Naive thymus-derived CD8-positive, alpha-beta T cell (primary cell): ENCODE data around the gene GMEB2. TPM values are rescaled to one million over a fixed set of nuclear protein-coding genes. Genes with fewer than 3 reads are reported as not detected.
A peak's percentile ranks its signal among the peaks of the same experiment; 100 is the strongest.

Experiments
- ATAC-seq, 2 donors: fragments of 150-1000 bp; cut with Tn5 transposase in 1 of 2; sonication (Bioruptor Pico), chemical (Tn5 transposase) in 1 of 2; 1 replicate in 1 of 2; 2 replicates in 1 of 2; pipeline ENCODE4 v1.10.0; 2021; ENCODE audit warnings: mild to moderate bottlenecking in 2 of 2, moderate library complexity in 2 of 2
- POLR2A ChIA-PET: fragments of 350-600 bp; sonication (Branson Sonifier 250); formaldehyde crosslinking; loops from one replicate; lab custom pipeline; 2021; ENCODE audit warnings: antibody characterized with exemption; lab: Charles Lee
- DNase-seq, 10 donors: peaks; one replicate each; pipeline versions ENCODE4 v3.0.0 to v3.0.0-alpha.2; 2020 to 2022
- H3K27ac Mint-ChIP-seq, 10 donors: one replicate each; pipeline ENCODE4 v1.8.0; 2020 to 2022; ENCODE audit warnings: mild to moderate bottlenecking in 10 of 10, mixed read lengths in 10 of 10, moderate library complexity in 4 of 10, inconsistent platforms in 1 of 10
- H3K27me3 Mint-ChIP-seq, 5 donors: one replicate each; pipeline ENCODE4 v1.8.0; 2021 to 2022; ENCODE audit warnings: mixed read lengths in 5 of 5
- H3K36me3 Mint-ChIP-seq, 3 donors: one replicate each; pipeline ENCODE4 v1.8.0; 2020 to 2022; ENCODE audit warnings: mixed read lengths in 3 of 3, mild to moderate bottlenecking in 2 of 3, inconsistent platforms in 1 of 3
- H3K4me1 Mint-ChIP-seq, 4 donors: one replicate each; pipeline ENCODE4 v1.8.0; 2021 to 2022; ENCODE audit warnings: mixed read lengths in 4 of 4
- H3K4me3 Mint-ChIP-seq, 10 donors: one replicate each; pipeline ENCODE4 v1.8.0; 2020 to 2022; ENCODE audit warnings: mild to moderate bottlenecking in 10 of 10, mixed read lengths in 10 of 10, moderate library complexity in 6 of 10, inconsistent platforms in 1 of 10
- H3K9me3 Mint-ChIP-seq, 9 donors: one replicate each; pipeline ENCODE4 v1.8.0; 2020 to 2022; ENCODE audit warnings: mixed read lengths in 9 of 9, mild to moderate bottlenecking in 3 of 9, inconsistent platforms in 1 of 9, moderate library complexity in 1 of 9
- polyA plus RNA-seq, 3 donors: library from polyadenylated mRNA; unstranded; fragments of 300-500 nt; fragmentation: Illumina TruSeq; gene quantifications; one replicate each; pipeline ENCODE4 v1.2.3, GENCODE V29; 2021
- total RNA-seq, 8 experiments: library from RNA in 2 of 8; stranded (reverse) in 2 of 8; gene quantifications; one replicate each; pipeline ENCODE4 v1.2.3 and lab custom pipeline; 2021 to 2026

Gene GMEB2
- total and polyA plus RNA-seq, 5 experiments from 2014 or later: 6.2 to 26.6 (median 16.3) TPM

DNA sequence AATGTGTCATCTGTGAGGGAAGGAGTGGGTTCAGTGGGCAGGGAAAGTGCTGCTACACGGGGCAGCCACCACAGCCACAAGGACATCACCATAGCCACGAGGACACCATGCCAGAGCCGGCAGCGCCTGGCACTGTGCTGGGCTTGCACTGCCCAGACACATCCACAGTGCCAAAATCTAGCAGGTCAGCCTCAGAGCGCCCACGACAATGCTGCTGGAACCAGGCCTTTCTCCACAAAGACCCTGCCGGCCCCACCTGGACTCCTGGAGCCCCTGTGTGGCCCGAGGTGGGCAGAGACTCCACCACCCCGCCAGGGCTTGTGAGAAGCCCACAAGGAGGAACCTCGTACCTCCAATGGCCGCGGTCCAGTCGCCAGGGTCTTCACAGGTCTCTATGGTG is 34.2 kb downstream of the GMEB2 start:
- Mint-ChIP-seq H3K4me3 (no peak overlapping the region), H3K36me3 (peaks cover 10 to 64% (median 31%) of the 10 kb centered on the region in 3 donors), H3K9me3 (no peaks in the 10 kb centered on the region), H3K27me3 (no peaks in the 10 kb centered on the region), H3K27ac (peak overlapping the region in 1 of 10 donors; percentile 43), H3K4me1 (peaks cover 6 to 9% (median 8%) of the 10 kb centered on the region in 4 donors)
- DNase-seq (no peak), ATAC-seq (no peak)
- POLR2A ChIA-PET: interaction anchor here (1.2 kb wide), 1 partner anchor 55 kb away, joined by 4 read pairs; the partner anchor contains the start of gene PTK6

DNA sequence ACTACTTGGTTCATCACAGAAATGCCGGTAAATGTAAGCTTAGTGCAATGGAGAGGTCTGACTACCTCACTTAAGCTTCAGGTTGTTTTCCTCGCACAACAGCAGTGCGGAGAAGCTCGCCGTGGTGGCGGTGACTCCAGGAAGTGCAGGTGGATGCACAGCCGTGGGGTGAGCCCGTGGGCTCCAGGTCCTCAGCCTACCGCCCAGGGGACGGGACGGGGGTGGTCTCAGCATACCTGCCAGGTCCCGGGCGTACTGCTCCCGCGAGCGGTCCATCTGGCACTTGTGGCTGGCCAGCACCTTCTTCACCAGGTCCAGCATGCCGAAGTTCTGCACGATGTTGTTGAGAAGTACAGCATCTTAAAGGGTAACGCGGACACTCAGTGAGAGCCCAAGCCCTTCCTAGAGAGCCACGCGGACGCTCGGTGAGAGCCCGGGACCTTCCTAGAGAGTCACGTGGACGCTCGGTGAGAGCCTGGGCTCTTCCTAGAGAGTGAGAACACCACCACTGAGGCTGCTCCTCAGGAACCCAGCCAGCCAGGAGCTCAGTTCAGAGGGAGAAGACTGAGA is 35.0 kb downstream of the GMEB2 start:
- Mint-ChIP-seq H3K36me3 (peaks cover 10 to 60% (median 27%) of the 10 kb centered on the region in 3 donors), H3K4me1 (peaks cover 11 to 16% (median 14%) of the 10 kb centered on the region in 4 donors), H3K9me3 (no peaks in the 10 kb centered on the region), H3K4me3 (no peak overlapping the region), H3K27me3 (no peaks in the 10 kb centered on the region), H3K27ac (no peak overlapping the region)
- POLR2A ChIA-PET: interaction anchor here (1.1 to 1.2 kb wide), 3 partner anchors 18 to 67 kb away, joined by 3 to 4 read pairs (median 3); partner anchors contain the start of genes HELZ2 and PTK6
- DNase-seq: no peak
- no peak for ATAC-seq

- Mint-ChIP-seq H3K36me3 (peaks cover 10 to 53% (median 27%) of the 10 kb centered on the region in 3 donors), H3K4me1 (peaks cover 11 to 17% (median 15%) of the 10 kb centered on the region in 4 donors)
- ATAC-seq: no peak
Measured at GRCh38 chr20:63591147-63591533, 35.8 kb downstream of the GMEB2 start.

DNA sequence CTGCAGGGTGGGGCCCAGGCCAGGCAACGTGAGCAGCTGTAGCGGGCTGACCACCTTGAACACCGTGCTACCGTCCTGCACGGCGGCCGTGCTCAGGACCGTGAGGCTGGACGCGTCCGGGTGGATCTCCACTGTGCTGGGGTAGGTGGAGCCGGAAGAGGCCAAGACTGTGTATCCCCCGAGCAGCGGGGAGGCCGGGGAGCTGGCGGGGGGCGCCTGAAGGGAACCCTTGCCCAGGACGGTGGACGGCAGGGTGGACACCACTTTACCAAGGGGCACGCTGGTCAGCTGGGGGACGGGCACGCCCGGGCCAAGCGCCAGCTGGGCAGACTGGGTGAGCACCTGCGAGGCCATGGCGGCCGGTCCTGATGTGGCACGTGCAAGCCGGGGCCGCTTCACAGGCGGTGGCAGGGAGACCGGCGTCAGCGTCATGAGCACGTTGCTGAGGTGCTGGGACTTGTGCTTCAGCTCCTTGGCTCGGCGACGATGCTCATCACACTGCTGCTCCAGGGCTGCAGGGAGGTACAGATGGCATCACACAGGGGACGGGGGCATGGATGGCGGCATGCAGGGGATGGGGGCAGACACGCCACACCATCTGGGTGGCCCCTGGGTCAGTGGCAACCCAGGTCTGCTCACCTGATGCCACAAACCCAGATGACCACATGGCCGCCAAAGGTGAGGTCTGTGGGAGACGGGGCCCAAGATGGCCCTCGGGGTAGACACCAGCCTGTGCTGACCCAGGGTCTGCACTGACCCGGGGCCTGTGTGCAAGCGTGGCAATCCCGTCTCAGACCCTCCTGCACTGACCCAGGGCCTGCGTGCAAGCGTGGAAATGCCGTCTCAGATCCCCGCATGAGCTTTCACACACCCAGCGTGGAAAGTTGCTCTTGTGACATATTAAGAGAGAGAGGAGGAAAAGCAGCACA is 36.4 kb downstream of the GMEB2 start:
- peaks cover 13 to 22% (median 19%) of the 10 kb centered on the region in 4 donors for H3K4me1 Mint-ChIP-seq
- H3K27me3 Mint-ChIP-seq: no peaks in the 10 kb centered on the region
- no peaks in the 10 kb centered on the region for H3K9me3 Mint-ChIP-seq
- ATAC-seq (no peak), DNase-seq (peak in 1 of 10 donors; percentile 46)
- H3K27ac Mint-ChIP-seq: no peak overlapping the region
- no peak overlapping the region for H3K4me3 Mint-ChIP-seq
- peaks cover 10 to 52% (median 27%) of the 10 kb centered on the region in 3 donors for H3K36me3 Mint-ChIP-seq
- POLR2A ChIA-PET: interaction anchor here (0.6 to 1.1 kb wide), 2 partner anchors 11 to 16 kb away, joined by 3 read pairs; partner anchors contain the start of gene HELZ2

More at GRCh38 chr20:63591147-63591533, 35.8 kb downstream of the GMEB2 start:
- H3K27me3 Mint-ChIP-seq: no peaks in the 10 kb centered on the region
- H3K4me3 Mint-ChIP-seq: no peak overlapping the region
- POLR2A ChIA-PET: interaction anchor here (0.6 to 1.1 kb wide), 3 partner anchors 10 to 67 kb away, joined by 3 read pairs; partner anchors contain the start of gene HELZ2
- no peak for DNase-seq
- no peak overlapping the region for H3K27ac Mint-ChIP-seq
- H3K9me3 Mint-ChIP-seq: no peaks in the 10 kb centered on the region

DNA sequence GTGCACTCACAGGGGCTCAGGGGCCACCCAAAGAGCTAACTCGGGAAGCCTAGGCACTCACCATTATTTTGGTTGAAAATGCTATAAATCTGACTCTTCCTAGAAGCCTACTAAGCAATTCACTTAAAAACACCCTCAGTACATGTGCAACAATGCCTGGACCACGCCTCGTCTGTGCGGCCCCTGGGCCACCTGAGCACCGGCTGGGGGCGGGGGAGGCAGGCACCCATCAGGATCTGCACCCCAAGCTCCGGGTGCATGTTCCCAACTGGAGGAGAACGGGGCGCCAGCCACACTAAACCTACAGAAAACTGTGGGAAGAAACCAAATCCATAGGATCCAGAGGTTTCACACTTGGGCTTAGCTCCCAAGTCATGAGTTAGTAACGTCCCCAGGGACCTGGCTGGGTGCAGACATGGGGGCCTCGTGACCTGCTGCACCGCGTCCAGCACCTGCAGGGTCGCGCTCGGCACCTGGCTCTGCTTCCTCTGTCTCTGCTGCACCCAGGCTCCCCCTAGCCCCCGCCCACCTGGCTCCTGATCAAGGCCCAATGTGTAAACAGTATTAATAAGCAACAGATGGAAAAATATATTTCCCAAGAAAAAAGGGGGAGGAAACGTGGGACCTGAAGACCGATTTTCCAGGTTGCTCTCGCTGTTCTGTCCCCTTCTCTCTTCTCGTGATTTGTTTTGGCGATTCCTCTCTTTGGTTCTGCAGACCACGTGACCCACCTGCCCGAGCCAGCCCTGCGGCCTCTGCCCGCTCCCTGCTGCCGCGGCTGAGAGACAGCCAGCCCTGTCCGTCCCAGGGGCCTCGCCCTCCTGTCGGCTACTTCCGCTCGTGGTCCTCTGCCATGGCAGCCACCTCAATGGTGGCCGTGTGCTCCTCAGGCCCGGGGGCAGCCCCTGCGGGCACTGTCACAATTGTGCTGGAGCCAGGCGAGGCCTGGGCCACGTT is 37.4 kb downstream of the GMEB2 start:
- ATAC-seq: no peak
- peaks cover 13 to 23% (median 19%) of the 10 kb centered on the region in 4 donors for H3K4me1 Mint-ChIP-seq
- peak in 1 of 10 donors; percentile 45 for DNase-seq
- peaks cover 10 to 47% (median 22%) of the 10 kb centered on the region in 3 donors for H3K36me3 Mint-ChIP-seq
- H3K9me3 Mint-ChIP-seq: no peaks in the 10 kb centered on the region
- H3K27me3 Mint-ChIP-seq: no peaks in the 10 kb centered on the region
- POLR2A ChIA-PET: no interaction called here
- no peak overlapping the region for H3K4me3 Mint-ChIP-seq
- peak overlapping the region in 1 of 10 donors; percentile 21 for H3K27ac Mint-ChIP-seq

GRCh38 chr20:63588641-63589041 is 38.3 kb downstream of the GMEB2 start:
- H3K4me3 Mint-ChIP-seq: peak overlapping the region in 1 of 10 donors; percentile 37
- peak overlapping the region in 7 of 10 donors; percentile 44 to 92 (median 66) for H3K27ac Mint-ChIP-seq
- H3K36me3 Mint-ChIP-seq: peaks cover 10 to 46% (median 21%) of the 10 kb centered on the region in 3 donors
- POLR2A ChIA-PET: interaction anchor here (0.6 to 1.7 kb wide), 2 partner anchors 19 to 52 kb away, joined by 5 to 6 read pairs; no protein-coding TSS in a partner anchor
- peaks cover 13 to 24% (median 19%) of the 10 kb centered on the region in 4 donors for H3K4me1 Mint-ChIP-seq
- ATAC-seq (no peak), DNase-seq (peak in 1 of 10 donors; percentile 49)
- H3K9me3 Mint-ChIP-seq: no peaks in the 10 kb centered on the region
- H3K27me3 Mint-ChIP-seq: peaks cover 0 to 2% (median 0%) of the 10 kb centered on the region in 5 donors

GRCh38 chr20:63587776-63588591 is 38.9 kb downstream of the GMEB2 start:
- peaks cover 13 to 24% (median 18%) of the 10 kb centered on the region in 4 donors for H3K4me1 Mint-ChIP-seq
- no peaks in the 10 kb centered on the region for H3K9me3 Mint-ChIP-seq
- peak overlapping the region in 6 of 10 donors; percentile 20 to 64 (median 43) for H3K4me3 Mint-ChIP-seq
- H3K27ac Mint-ChIP-seq: peak overlapping the region in 8 of 10 donors; percentile 44 to 92 (median 74)
- POLR2A ChIA-PET: interaction anchor here (0.6 to 1.7 kb wide), 4 partner anchors 11 to 53 kb away, joined by 3 to 6 read pairs (median 5); no protein-coding TSS in a partner anchor
- ATAC-seq (peak; percentile 39 to 89), DNase-seq (peak in 4 of 10 donors; percentile 33 to 62 (median 59))
- H3K36me3 Mint-ChIP-seq: peaks cover 5 to 40% (median 15%) of the 10 kb centered on the region in 3 donors
- H3K27me3 Mint-ChIP-seq: peaks cover 0 to 2% (median 0%) of the 10 kb centered on the region in 5 donors

GRCh38 chr20:63587256-63587655 is 39.6 kb downstream of the GMEB2 start:
- POLR2A ChIA-PET: interaction anchor here (1.5 to 1.7 kb wide), 3 partner anchors 12 to 54 kb away, joined by 3 to 6 read pairs (median 5); no protein-coding TSS in a partner anchor
- Mint-ChIP-seq H3K9me3 (no peaks in the 10 kb centered on the region), H3K27ac (peak overlapping the region in 5 of 10 donors; percentile 4 to 92 (median 74)), H3K4me1 (peaks cover 13 to 24% (median 18%) of the 10 kb centered on the region in 4 donors), H3K4me3 (peak overlapping the region in 2 of 10 donors; percentile 1 to 36), H3K36me3 (peaks cover 4 to 36% (median 13%) of the 10 kb centered on the region in 3 donors), H3K27me3 (peaks cover 0 to 2% (median 0%) of the 10 kb centered on the region in 5 donors)
- no peak for ATAC-seq
- DNase-seq: peak in 1 of 10 donors; percentile 27

- DNase-seq: peak in 1 of 10 donors; percentile 37
- no peak for ATAC-seq
- H3K4me3 Mint-ChIP-seq: peak overlapping the region in 1 of 10 donors; percentile 36
- H3K4me1 Mint-ChIP-seq: peaks cover 13 to 24% (median 18%) of the 10 kb centered on the region in 4 donors
- H3K27me3 Mint-ChIP-seq: peaks cover 0 to 2% (median 0%) of the 10 kb centered on the region in 5 donors
- H3K9me3 Mint-ChIP-seq: no peaks in the 10 kb centered on the region
- POLR2A ChIA-PET: interaction anchor here (1.5 kb wide), 2 partner anchors 12 to 41 kb away, joined by 3 to 5 read pairs; no protein-coding TSS in a partner anchor
- H3K27ac Mint-ChIP-seq: peak overlapping the region in 1 of 10 donors; percentile 50
- peaks cover 4 to 31% (median 11%) of the 10 kb centered on the region in 3 donors for H3K36me3 Mint-ChIP-seq
Measured at GRCh38 chr20:63586797-63587196, 40.1 kb downstream of the GMEB2 start.
